ENCODE results near the gene CDK5RAP2.

The CDK5RAP2 gene

GRCh38 chr9:120377268-120378159, 202.5 kb downstream of the CDK5RAP2 start:
- DNase-seq: no peak

GRCh38 chr9:120376101-120376500, 203.9 kb downstream of the CDK5RAP2 start:
- no peak for DNase-seq

DNA sequence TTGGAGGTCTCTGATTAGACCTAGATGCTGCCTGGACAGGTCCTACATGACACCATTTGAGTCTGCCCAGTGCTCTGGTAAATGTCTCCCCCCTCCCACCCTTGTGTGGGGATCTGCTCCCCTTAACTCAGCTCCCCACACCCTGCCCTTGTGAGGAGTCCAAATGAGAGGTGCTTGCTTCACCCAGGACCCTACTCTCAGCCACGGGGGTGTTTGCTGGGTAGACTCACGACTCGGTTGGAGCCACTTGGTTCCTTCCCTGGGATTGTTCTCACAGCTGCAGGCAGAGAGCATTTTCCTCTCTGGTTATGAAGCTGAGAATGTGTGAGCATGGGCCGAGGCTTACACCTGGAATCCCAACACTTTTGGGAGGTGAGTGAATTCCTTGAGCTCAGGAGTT, 204.7 kb downstream of the CDK5RAP2 start:
- no peak for DNase-seq

- no peak for DNase-seq
These were observed 205.2 kb downstream of the CDK5RAP2 start for GRCh38 chr9:120374817-120375216.

GRCh38 chr9:120374239-120374638, 205.7 kb downstream of the CDK5RAP2 start:
- DNase-seq: no peak

GRCh38 chr9:120372040-120372439, 207.9 kb downstream of the CDK5RAP2 start:
- no peak for DNase-seq

DNA sequence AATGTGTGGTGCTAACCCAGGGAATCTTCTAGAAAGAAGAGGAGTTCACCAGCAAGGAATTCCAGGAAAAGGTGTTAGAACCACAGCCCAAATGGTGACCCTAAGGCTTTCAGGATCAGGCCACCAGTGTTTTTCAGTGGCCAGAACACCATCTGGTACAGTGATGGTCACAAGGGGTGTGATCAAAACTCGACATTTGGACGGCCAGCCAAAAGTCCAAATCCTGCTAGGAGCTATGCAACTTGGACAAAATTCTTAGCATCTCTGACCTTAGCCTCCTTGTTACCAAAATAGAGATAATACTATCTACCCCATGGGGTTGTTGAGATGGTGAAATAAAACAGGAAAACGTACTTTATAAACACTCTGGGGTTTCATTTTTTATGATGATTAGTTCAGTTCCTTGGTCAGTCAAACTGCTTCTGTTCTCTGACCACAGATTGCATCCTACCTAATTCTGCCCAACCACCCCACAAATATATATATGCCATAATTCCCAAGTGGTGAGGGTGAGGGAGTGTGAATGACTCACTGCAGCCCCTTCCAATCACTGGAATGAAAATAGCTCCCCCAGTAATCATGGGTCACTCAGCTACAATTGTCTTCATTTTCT, 210.3 kb downstream of the CDK5RAP2 start:
- DNase-seq: no peak

DNA sequence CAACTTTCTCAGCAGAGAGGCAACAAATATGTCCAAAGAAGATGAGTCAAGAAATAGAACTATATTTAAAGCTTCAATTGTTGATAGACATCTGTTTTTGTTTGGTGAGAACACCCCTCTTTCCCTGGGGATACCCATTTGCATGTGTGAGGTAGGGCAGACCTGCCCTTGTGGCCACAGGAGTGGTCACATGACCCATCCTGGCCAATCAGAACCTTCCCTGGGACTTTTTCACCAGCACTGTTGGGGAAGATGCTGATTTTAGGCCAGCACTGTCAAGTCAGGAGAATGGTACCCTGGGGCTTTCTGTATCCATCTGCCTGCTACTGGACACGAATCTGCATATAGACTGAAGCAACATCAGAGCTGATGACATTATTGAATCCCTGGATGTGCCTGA, 211.2 kb downstream of the CDK5RAP2 start:
- no peak for DNase-seq

- no peak for DNase-seq
These were observed 213.3 kb downstream of the CDK5RAP2 start for GRCh38 chr9:120366644-120367019.

DNA sequence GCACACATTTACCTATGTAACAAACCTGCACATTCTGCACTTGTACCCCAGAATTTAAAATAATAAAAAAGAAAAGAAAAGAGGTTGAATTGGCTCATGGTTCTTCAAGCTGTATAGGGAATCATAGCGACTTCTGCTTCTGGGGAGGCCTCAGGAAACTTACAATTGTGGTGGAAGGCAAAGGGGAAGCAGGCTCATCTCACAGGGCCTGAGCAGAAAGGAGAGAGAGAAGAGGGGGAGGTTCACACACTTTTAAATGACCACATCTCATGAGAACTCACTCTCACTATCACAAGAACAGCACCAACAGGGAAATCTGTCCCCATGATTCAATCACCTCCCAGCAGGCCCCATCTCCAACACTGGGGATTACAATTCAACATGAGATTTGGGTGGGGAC, 214.6 kb downstream of the CDK5RAP2 start:
- DNase-seq: no peak

DNA sequence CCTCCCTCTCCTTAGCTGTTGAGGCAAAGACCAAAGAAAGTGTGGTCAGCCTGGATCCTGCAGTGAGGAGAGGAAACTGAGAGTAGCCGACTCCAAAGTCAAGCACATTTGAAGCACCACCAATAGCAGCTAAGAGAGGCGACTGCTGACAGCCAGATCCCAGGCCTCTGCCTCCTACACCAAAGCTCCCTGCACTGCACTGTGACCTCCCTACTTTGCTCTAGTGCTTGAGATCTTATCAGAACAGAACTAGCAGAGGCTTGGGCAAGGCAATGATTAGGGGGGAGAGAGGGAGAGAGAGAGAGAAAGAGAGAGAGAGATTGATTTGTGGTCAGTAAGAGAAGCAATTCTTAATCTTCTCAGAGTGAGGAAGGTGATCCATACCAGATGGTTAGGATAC, 216.3 kb downstream of the CDK5RAP2 start:
- no peak for DNase-seq

DNA sequence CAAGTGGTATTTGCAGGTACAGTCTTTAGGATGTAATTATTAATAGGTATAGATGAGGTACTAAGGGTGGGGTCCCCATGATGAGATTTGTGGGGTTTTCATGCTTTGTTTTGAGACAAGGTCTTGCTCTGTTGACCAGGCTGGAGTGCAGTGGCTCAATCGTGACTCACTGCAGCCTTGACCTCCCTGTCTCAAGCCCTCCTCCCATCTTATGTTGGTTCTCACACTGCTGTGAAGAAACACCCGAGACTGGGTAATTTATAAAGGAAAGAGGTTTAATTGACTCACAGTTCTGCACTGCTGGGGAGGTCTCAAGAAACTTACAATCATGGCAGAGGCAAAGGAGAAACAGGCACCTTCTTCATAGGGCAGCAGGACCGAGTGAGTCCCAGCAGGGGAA, 217.5 kb downstream of the CDK5RAP2 start:
- DNase-seq: no peak

GRCh38 chr9:120361551-120361950, 218.4 kb downstream of the CDK5RAP2 start:
- no peak for DNase-seq

DNA sequence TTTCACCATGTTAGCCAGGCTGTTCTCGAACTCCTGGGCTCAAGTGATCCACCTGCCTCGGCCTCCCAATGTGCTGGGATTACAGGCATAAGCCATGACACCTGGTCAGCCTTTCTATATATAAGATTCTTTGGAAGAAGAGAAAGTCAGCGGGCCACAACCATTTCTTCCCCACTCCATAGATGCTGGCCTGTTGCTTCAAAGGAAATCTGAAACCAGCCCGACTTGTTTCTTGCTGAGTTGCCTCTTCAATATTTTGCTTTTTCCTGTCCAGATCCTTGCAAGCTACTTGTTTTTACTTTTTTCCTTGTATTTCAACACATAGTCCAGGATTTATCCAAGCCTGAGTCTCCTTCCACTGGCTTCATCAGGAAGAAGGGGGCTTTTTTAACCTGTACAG, 219.5 kb downstream of the CDK5RAP2 start:
- no peak for DNase-seq

DNA sequence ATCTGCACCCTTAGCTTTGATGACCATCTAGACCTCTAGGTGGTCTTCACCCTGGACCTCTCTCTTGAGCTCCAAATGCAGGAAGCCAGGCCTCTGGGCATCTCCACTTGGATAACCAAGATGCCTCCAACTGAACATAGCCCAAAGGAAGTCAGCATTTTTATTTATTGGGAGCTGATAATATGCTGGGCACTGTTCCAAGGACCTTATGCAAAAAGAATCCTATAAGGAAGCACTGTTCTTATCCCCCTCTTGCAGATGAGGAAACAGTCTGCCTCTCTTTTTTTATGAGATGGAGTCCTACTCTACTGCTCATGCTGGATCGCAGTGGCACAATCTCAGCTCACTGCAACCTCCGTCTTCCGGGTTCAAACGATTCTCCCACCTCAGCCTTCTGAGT, 219.9 kb downstream of the CDK5RAP2 start:
- DNase-seq: no peak

- no peak for DNase-seq
These were observed 221.1 kb downstream of the CDK5RAP2 start for GRCh38 chr9:120358877-120359276.

- no peak for DNase-seq
These were observed 226.5 kb downstream of the CDK5RAP2 start for GRCh38 chr9:120353506-120353905.

DNA sequence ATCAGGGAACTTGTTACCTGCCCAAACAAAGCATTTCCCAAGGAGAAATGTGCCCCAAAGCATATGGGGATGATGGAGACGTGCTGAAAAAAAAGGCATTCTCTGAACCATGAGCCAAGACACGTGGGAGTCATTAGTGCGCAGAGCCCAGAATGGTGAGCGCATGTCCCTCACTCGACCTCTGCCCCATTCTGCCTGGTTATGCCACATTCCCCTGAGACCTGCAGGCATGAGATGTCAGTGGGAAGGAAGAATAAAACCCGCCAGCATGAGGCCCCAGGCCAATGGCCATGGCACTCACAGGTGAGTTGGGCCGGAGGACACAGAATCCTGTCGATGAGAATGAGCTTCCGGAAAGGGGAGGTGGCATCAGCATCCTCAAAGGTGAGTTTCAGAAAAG, 228.9 kb downstream of the CDK5RAP2 start:
- no peak for DNase-seq

DNA sequence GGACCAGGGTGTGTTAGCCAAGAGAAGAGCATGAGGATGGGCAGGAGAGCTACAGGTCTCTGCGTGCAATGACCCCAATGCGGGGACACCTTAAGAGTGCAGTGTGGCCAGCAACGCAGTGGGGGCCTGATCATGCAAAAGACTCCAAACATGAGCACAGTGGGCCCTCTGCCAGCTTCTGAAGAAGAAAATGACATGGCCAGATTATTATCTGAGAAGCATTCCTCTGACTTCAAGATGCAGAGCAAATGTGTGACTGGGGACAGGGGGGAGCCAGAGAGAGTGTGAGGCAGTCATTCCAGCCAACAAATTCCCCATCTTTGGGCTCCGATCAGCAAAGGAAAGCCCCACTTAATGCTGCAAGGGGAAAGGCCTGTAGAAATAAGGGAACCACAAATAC, 229.4 kb downstream of the CDK5RAP2 start:
- DNase-seq: no peak

DNA sequence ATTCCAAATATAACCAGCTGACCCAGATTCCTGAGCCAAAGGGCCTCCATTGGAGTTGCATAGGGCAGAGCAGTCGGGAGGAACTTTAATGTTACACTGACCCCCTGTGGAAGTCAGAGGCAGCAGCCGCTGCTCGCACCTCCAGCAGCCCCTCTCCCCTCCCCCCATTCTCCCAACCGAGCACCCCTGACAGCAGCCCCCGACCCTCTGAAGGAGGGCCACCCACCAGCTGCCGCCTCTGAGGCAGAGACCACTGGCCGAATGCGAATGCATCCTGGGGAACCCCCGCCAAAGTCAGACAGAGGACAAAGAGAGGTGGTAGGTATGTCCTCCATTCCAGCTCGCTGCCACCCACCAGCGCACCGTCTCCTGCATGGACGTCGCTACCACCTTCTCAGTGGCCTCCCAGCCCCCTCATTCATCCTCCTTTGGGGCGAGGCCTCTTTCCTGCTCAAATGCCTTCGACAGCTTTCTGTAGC, 231.0 kb downstream of the CDK5RAP2 start:
- DNase-seq: no peak

DNA sequence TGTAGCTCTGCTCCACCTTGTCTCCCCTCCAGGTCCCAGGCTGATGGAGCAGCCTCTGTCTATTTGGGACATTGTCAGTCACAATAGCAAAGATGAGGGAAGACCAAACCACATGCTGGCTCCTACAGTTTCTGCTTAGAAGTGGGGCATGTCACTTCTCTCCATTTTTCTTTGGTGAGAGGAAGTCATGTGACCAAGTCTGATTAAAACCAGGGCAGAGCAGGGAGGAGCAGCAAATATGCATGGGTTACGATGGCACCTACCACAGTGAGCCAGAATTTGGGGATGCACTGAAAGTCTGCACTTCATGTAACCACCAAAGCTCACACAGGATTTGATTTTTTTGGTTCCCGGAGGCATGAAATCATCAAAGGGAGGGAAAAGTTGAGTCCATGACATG, 234.6 kb downstream of the CDK5RAP2 start:
- no peak for DNase-seq

GRCh38 chr9:120344230-120344629, 235.7 kb downstream of the CDK5RAP2 start:
- DNase-seq: no peak

DNA sequence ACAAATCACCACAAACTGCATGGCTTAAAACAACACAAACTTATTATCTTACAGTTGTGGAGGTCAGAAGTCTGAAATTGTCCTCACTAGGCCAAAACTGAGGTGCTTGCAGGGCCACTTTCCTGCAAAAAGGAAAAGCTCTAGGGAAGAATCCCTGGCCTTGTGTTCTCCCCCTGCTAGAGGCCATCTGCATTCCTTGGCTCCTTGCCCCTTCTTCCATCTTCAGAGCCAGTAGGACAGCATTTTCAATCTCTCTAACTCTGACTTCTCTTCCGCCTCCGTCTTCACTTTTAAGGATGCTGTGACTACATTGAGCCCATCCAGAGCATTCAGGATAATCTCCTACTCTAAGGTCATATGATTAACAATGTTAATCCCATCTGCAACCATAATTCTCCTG, 236.6 kb downstream of the CDK5RAP2 start:
- DNase-seq: no peak
